Measurements from ENCODE around the gene REEP5. TPM values are rescaled to one million over a fixed set of nuclear protein-coding genes. Genes with fewer than 3 reads are reported as not detected.
A peak's percentile ranks its signal among the peaks of the same experiment; 100 is the strongest.

Gene REEP5
- total and polyA plus RNA-seq, 4 experiments from 2014 or later: 55.6 to 117 (median 87.0) TPM

DNA sequence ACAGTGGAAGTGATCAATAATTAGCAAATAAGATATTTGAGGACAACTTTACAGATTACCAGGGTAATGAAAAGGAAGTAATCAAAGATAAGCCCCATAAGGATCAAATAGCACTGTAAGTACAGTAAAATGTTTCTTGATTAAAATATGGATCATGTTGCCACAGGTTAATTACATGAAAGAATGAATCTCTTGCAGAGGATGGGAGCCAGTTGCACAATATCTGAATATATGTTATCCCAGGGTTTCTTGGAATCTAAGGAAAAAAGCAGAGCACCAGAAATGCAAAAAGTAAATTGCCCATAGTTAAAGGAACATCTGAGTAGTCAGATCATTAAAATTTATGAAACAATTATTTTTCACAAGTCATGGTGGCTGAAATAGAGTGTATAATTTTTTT is 74.7 kb downstream of the REEP5 start:
- DNase-seq: no peak
- intact Hi-C loops (cut with micrococcal nuclease): no loop called here

GRCh38 chr5:112846556-112846955 is 75.5 kb downstream of the REEP5 start:
- intact Hi-C loops (cut with micrococcal nuclease): no loop called here
- POLR2A ChIA-PET (ENCODE audit: partially characterized antibody): interaction anchor here (1.9 kb wide), 1 partner anchor 14 kb away, joined by 6 read pairs; the partner anchor contains the start of gene SRP19
- H3K27ac Mint-ChIP-seq: peak overlapping the region in 2 of 7 donors; percentile 14 to 39

More for the DNA sequence above, 74.7 kb downstream of the REEP5 start:
- peaks cover 3% of the 10 kb centered on the region for H3K4me1 ChIP-seq (ENCODE audit: insufficient read depth, low read length)
- H3K27ac ChIP-seq (ENCODE audit: low read depth, low read length): no peak overlapping the region
- Mint-ChIP-seq H3K4me3 (no peak overlapping the region), H3K36me3 (peaks cover 0 to 4% of the 10 kb centered on the region in 2 donors), H3K27me3 (peaks cover 2 to 3% of the 10 kb centered on the region in 2 donors), H3K4me1 (peaks cover 4 to 5% (median 4%) of the 10 kb centered on the region in 4 donors), H3K27ac (peak overlapping the region in 1 of 7 donors; percentile 35), H3K9me3 (no peaks in the 10 kb centered on the region)
- no peak overlapping the region for H3K4me3 ChIP-seq (ENCODE audit: low read length in 2 of 2)
- POLR2A ChIA-PET (ENCODE audit: partially characterized antibody): no interaction called here
- H3K36me3 ChIP-seq (ENCODE audit: insufficient read depth, low read length): no peaks in the 10 kb centered on the region
- CTCF ChIA-PET (ENCODE audit: partially characterized antibody): interaction anchor here (1.4 kb wide), 1 partner anchor 758 kb away, joined by 4 read pairs; no protein-coding TSS in a partner anchor
- H3K9me3 ChIP-seq (ENCODE audit: control insufficient read depth in 1 of 2, low read length in 2 of 2): no peaks in the 10 kb centered on the region
- H3K27me3 ChIP-seq (ENCODE audit: insufficient read depth, low read length): no peaks in the 10 kb centered on the region

DNA sequence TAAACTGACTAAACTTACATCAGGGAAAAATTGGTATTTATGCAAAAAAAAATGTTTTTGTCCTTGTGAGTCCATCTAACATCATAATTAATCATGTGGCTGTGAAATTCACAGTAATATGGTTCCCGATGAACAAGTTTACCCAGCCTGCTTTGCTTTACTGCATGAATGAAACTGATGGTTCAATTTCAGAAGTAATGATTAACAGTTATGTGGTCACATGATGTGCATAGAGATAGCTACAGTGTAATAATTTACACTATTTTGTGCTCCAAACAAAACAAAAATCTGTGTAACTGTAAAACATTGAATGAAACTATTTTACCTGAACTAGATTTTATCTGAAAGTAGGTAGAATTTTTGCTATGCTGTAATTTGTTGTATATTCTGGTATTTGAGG is 77.5 kb downstream of the REEP5 start:
- Histone ChIP-seq H3K36me3 (ENCODE audit: insufficient read depth, low read length) (no peaks in the 10 kb centered on the region), H3K4me1 (ENCODE audit: insufficient read depth, low read length) (peaks cover 3% of the 10 kb centered on the region), H3K4me3 (ENCODE audit: low read length in 2 of 2) (no peak overlapping the region), H3K9me3 (ENCODE audit: control insufficient read depth in 1 of 2, low read length in 2 of 2) (no peaks in the 10 kb centered on the region), H3K27me3 (ENCODE audit: insufficient read depth, low read length) (no peaks in the 10 kb centered on the region), H3K27ac (ENCODE audit: low read depth, low read length) (no peak overlapping the region)
- DNase-seq: no peak
- peaks cover 10 to 11% of the 10 kb centered on the region in 2 donors for H3K36me3 Mint-ChIP-seq
- H3K4me1 Mint-ChIP-seq: peaks cover 4 to 5% (median 4%) of the 10 kb centered on the region in 4 donors
- H3K4me3 Mint-ChIP-seq: no peak overlapping the region
- POLR2A ChIA-PET (ENCODE audit: partially characterized antibody): interaction anchor here (1.9 kb wide), 1 partner anchor 17 kb away, joined by 6 read pairs; the partner anchor contains the start of gene SRP19
- H3K27me3 Mint-ChIP-seq: peaks cover 0 to 1% of the 10 kb centered on the region in 2 donors
- intact Hi-C loops (cut with micrococcal nuclease): no loop called here
- peaks cover 0 to 2% (median 0%) of the 10 kb centered on the region in 8 donors for H3K9me3 Mint-ChIP-seq
- CTCF ChIA-PET (ENCODE audit: partially characterized antibody): no interaction called here
- peak overlapping the region in 1 of 7 donors; percentile 30 for H3K27ac Mint-ChIP-seq

More at GRCh38 chr5:112846556-112846955, 75.5 kb downstream of the REEP5 start:
- Mint-ChIP-seq H3K4me1 (peaks cover 4 to 5% (median 4%) of the 10 kb centered on the region in 4 donors), H3K36me3 (peaks cover 0 to 5% of the 10 kb centered on the region in 2 donors), H3K27me3 (peaks cover 0 to 1% of the 10 kb centered on the region in 2 donors), H3K9me3 (peaks cover 0 to 2% (median 0%) of the 10 kb centered on the region in 8 donors), H3K4me3 (no peak overlapping the region)
- DNase-seq: no peak
- no peak overlapping the region for H3K4me3 ChIP-seq (ENCODE audit: low read length in 2 of 2)
- H3K9me3 ChIP-seq (ENCODE audit: control insufficient read depth in 1 of 2, low read length in 2 of 2): no peaks in the 10 kb centered on the region
- H3K36me3 ChIP-seq (ENCODE audit: insufficient read depth, low read length): no peaks in the 10 kb centered on the region
- CTCF ChIA-PET (ENCODE audit: partially characterized antibody): interaction anchor here (1.4 kb wide), 1 partner anchor 759 kb away, joined by 4 read pairs; no protein-coding TSS in a partner anchor
- no peaks in the 10 kb centered on the region for H3K27me3 ChIP-seq (ENCODE audit: insufficient read depth, low read length)
- H3K27ac ChIP-seq (ENCODE audit: low read depth, low read length): no peak overlapping the region
- H3K4me1 ChIP-seq (ENCODE audit: insufficient read depth, low read length): peaks cover 3% of the 10 kb centered on the region

GRCh38 chr5:112833971-112834370 is 88.1 kb downstream of the REEP5 start:
- peaks cover 48 to 59% of the 10 kb centered on the region in 2 donors for H3K36me3 Mint-ChIP-seq
- H3K27ac ChIP-seq (ENCODE audit: low read depth, low read length): no peak overlapping the region
- peaks cover 15% of the 10 kb centered on the region for H3K36me3 ChIP-seq (ENCODE audit: insufficient read depth, low read length)
- no peak overlapping the region for H3K4me3 ChIP-seq (ENCODE audit: low read length in 2 of 2)
- H3K27me3 ChIP-seq (ENCODE audit: insufficient read depth, low read length): no peaks in the 10 kb centered on the region
- H3K4me3 Mint-ChIP-seq: no peak overlapping the region
- no peak for DNase-seq
- H3K4me1 Mint-ChIP-seq: peaks cover 0 to 1% (median 0%) of the 10 kb centered on the region in 4 donors
- no peaks in the 10 kb centered on the region for H3K4me1 ChIP-seq (ENCODE audit: insufficient read depth, low read length)
- H3K27ac Mint-ChIP-seq: no peak overlapping the region
- no peaks in the 10 kb centered on the region for H3K9me3 Mint-ChIP-seq
- ChIA-PET POLR2A (ENCODE audit: partially characterized antibody) (no interaction called here), CTCF (ENCODE audit: partially characterized antibody) (interaction anchor here (0.7 to 0.8 kb wide), 3 partner anchors 14 to 47 kb away, joined by 3 read pairs; no protein-coding TSS in a partner anchor)
- no peaks in the 10 kb centered on the region for H3K27me3 Mint-ChIP-seq
- H3K9me3 ChIP-seq (ENCODE audit: control insufficient read depth in 1 of 2, low read length in 2 of 2): no peaks in the 10 kb centered on the region
- intact Hi-C loops (cut with micrococcal nuclease): no loop called here

GRCh38 chr5:112830378-112830777 is 91.6 kb downstream of the REEP5 start:
- Mint-ChIP-seq H3K27ac (peak overlapping the region in 1 of 7 donors; percentile 10), H3K4me3 (no peak overlapping the region), H3K36me3 (peaks cover 36 to 60% of the 10 kb centered on the region in 2 donors), H3K4me1 (peaks cover 0 to 1% (median 0%) of the 10 kb centered on the region in 4 donors), H3K9me3 (no peaks in the 10 kb centered on the region), H3K27me3 (no peaks in the 10 kb centered on the region)
- DNase-seq: no peak
- H3K36me3 ChIP-seq (ENCODE audit: insufficient read depth, low read length): no peaks in the 10 kb centered on the region
- H3K4me3 ChIP-seq (ENCODE audit: low read length in 2 of 2): no peak overlapping the region
- H3K4me1 ChIP-seq (ENCODE audit: insufficient read depth, low read length): no peaks in the 10 kb centered on the region
- no peaks in the 10 kb centered on the region for H3K9me3 ChIP-seq (ENCODE audit: control insufficient read depth in 1 of 2, low read length in 2 of 2)
- ChIA-PET POLR2A (ENCODE audit: partially characterized antibody) (no interaction called here), CTCF (ENCODE audit: partially characterized antibody) (no interaction called here)
- H3K27me3 ChIP-seq (ENCODE audit: insufficient read depth, low read length): no peaks in the 10 kb centered on the region
- no peak overlapping the region for H3K27ac ChIP-seq (ENCODE audit: low read depth, low read length)
- intact Hi-C loops (cut with micrococcal nuclease): no loop called here

Other genes starting within 250 kb of the REEP5 start
- gene APC, start 184.3 kb downstream of the REEP5 start, total RNA-seq: 10 to 100 TPM; 40.5 to 44.5 TPM
- 10 to 100 TPM in 1 of 2 donors, 1 to 10 TPM in 1; 4.4 to 23.0 TPM for gene APC, start 184.3 kb downstream of the REEP5 start, polyA plus RNA-seq
- 10 to 100 TPM; 51.4 to 54.4 TPM for gene SRP19, start 60.9 kb downstream of the REEP5 start, total RNA-seq
- 100 to 1,000 TPM; 150 to 163 TPM for gene SRP19, start 60.9 kb downstream of the REEP5 start, polyA plus RNA-seq
- 100 to 1,000 TPM; 116 to 123 TPM for gene DCP2, start 54.6 kb upstream of the REEP5 start, total RNA-seq
- 10 to 100 TPM; 54.0 to 75.4 TPM for gene DCP2, start 54.6 kb upstream of the REEP5 start, polyA plus RNA-seq